ENCODE data around the gene WDR18.
A peak's percentile ranks its signal among the peaks of the same experiment; 100 is the strongest.
"Not testable (repeated sequence)": the region's sequence is repeated elsewhere in the genome, so short reads cannot be mapped to it uniquely, and the experiment has no call there.

Gene WDR18

GRCh38 chr19:1009981-1010538 lies 25.9 kb downstream of the WDR18 start:
- DNase-seq = no peak

- DNase-seq = no peak
Measured at GRCh38 chr19:1010586-1011510, 26.7 kb downstream of the WDR18 start.

GRCh38 chr19:1011831-1012333 lies 27.7 kb downstream of the WDR18 start:
- DNase-seq = no peak

GRCh38 chr19:1012334-1012733 lies 28.2 kb downstream of the WDR18 start:
- no peak for DNase-seq

GRCh38 chr19:1013218-1013617 lies 29.1 kb downstream of the WDR18 start:
- DNase-seq = no peak

DNA sequence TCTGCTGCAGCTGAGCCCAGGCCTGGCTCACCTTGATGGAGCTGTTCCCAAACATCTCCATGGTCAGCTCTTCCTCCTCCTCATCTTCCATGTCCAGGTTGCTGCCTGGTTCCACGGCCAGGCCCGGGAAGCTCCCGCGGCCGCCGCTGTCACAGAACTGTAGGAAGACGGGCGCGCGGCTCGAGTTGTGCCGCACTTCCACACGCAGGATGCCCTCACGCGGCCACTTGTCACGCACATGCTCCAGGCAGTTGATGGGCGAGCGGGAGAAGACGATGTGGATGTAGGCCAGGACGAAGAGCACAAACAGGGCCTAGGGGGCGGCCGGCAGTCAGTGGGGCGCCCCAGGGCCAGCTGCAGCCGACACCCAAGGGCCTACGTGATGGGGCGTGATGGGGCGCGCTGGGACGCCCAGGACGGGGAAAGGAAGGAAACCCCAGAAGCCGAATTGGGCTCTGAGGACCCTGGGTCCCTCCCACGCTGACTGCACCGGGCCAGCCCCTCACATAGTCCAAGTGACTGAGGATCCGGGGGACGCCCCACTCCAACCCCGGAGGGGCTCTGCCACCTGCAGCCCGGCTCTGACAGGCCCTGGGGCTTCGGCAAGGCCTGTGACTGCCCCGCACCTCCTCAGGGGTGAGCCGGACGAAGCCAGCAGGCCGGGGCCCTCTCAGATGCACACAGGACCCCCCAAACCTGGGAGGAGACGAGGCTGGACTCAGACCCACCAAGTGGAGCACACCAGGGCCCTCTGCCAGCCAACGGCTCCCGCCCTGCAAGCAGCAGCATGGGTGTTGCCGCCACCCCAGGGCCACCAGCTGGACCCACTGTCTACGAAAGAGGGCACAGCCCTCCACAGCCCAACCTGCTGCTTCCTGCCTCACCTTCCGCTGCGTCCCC lies 30.3 kb downstream of the WDR18 start:
- DNase-seq = no peak

GRCh38 chr19:1015061-1015781 lies 31.1 kb downstream of the WDR18 start:
- DNase-seq = no peak

- no peak for DNase-seq
Measured at GRCh38 chr19:1015782-1016646, 31.9 kb downstream of the WDR18 start.

DNA sequence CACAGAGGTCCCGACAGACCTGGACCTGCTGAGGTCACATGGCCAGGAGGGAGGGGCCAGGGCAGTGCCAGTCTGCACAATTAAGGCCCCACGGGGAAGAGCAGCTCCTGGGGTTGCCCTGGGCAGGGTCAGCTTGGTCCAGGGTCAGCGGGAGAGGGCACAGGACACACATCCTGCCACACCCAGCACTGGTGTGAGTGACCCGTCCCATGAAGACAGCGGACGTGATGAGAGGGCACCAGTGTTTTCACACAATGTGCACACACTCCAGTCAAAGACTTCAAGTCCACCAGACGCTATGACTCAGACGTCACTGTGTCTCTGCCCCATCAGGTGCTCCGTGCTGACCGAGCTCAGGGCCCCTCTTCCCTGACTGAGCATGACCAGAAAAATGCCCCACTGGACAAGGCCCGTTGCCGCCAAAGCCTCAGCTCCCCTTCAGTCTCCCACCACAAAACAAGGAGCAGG lies 32.5 kb downstream of the WDR18 start:
- no peak for DNase-seq

GRCh38 chr19:1017115-1017905 lies 33.2 kb downstream of the WDR18 start:
- DNase-seq = no peak

DNA sequence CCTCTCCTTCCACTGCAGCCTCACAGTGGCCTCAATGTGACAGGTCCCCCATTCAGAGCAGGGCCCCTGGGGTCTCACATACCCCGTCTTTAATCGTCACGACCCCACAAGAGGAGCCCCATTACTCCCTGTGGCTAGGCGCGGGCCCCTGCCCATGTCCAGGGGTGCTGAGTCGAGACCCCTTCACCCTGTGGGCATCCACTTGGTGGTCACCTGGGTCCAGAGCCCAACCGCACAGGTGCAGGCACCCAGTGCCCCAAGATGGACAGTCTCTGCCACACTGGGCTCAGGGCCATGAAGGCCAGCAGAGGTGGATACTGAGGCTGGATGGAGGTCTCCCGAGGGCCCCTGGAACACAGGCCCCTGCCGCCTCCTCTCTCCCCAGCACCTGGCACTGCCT lies 33.8 kb downstream of the WDR18 start:
- DNase-seq = no peak

DNA sequence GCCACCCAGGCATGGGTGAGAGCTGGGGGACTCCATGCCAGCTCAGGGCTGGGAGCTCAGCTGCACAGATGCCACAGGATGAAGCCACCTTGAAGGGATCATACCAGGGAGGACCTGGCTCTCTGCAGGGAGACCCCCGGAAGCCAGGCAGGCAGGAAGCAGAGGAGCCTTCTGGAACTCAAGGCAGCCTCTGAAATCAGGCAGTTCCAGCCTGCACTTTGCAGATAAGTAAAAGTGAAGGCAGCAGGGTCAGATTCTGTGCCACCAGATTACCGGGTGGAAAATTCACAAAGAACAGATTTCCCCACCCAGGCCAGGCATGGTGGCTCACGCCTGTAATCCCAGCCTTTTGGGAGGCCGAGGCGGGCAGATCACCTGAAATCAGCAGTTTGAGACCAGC lies 34.2 kb downstream of the WDR18 start:
- no peak for DNase-seq

- no peak for DNase-seq
Measured at GRCh38 chr19:1018932-1019615, 34.9 kb downstream of the WDR18 start.

GRCh38 chr19:1019616-1019961 lies 35.4 kb downstream of the WDR18 start:
- no peak for DNase-seq

DNA sequence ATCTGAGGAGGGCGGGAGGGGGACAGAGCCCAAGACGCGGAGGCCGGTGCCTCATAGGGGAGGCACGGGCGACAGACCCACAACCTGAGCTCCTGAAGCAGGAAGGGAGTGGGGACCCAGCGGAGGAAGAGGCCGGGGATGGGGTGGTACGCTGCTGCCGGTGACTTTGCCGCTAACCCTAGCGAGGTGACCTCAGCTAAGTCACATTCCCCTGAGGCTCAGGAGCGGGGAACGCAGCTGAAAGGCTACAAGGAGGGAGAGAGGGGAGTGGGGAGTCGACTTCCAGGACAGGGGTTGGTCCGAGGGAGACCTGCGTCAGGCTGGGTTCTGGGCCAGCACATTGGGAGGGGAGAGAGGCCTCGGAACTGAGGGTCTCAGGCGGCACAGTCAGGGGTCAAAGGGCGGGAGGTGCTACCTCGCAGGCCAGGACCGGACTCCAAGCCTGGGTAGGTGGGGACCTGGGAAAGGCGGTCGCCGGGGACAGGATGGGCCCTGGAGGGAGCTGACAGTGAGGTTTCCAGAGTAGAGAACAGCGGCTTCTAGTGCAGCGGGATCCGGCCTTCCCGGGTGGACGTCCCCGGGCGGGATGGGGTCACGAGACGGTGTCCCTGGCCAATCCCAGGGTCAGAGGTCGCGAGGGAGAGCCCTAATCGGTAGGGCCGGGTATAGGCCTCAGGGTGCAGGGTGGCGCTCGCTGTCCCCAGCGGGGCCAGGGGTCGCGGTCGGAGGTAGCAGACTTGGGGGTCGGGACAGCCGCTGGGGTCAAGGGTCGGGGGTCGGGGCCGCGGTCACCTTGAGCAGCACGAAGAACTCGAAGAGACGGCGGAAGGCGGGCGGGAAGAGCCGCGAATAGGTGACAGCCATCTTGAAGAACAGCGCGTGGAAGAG lies 36.1 kb downstream of the WDR18 start:
- peak; percentile 43 for DNase-seq

- DNase-seq = peak; percentile 96
Measured at GRCh38 chr19:1020868-1021425, 36.8 kb downstream of the WDR18 start, which contains the start of gene TMEM259. Gene TMEM259 (minus strand): TSS chr19:1021123. CDS start chr19:1020996, 127 bp downstream.

DNA sequence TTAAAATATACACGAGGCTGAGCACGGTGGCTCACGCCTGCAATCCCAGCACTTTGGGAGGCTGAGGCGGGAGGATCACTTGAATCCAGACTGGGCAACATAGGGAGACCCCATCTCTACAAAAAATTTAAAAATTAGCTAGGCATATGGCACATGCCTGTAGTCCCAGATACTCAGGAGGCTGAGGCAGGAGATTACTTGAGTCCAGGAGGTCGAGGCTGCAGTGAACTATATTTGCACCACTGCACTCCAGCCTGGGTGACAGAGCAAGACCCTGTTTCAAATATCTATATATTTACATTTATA lies 39.7 kb downstream of the WDR18 start:
- not testable (repeated sequence) for DNase-seq

DNA sequence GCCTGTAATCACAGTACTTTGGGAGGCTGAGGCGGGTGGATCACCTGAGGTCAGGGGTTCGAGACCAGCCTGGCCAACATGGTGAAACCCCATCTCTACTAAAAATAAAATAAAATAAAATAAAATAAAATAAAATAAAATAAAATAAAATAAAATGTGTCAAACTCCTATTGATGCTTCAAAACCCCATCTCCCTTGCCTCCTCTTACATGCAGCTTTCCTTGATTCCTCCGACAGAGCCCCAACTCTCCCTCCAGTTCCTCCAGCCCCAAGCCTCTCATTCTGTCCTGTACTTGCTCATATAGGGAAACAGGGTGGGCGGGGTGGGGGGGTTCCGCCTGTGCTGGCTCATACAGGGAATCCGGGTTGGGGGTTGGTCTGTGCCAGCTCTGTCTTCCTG lies 40.9 kb downstream of the WDR18 start:
- DNase-seq = not testable (repeated sequence)

Measured in activated T-cell treated with anti-CD3 and anti-CD28 coated beads, Interleukin-2, amount 50 U/mL, for 1 hour (primary cell).